IPS-NIHi11 (cell line): ENCODE measurements around the gene ANGPTL5.
"Not testable (repeated sequence)": the region's sequence is repeated elsewhere in the genome, so short reads cannot be mapped to it uniquely, and the experiment has no call there.

ENCODE experiments used
- DNase-seq: peaks from one replicate; pipeline ENCODE4 v3.0.0; 2012; ENCODE audit warnings: mixed read lengths, low spot score

ANGPTL5 gene

DNA sequence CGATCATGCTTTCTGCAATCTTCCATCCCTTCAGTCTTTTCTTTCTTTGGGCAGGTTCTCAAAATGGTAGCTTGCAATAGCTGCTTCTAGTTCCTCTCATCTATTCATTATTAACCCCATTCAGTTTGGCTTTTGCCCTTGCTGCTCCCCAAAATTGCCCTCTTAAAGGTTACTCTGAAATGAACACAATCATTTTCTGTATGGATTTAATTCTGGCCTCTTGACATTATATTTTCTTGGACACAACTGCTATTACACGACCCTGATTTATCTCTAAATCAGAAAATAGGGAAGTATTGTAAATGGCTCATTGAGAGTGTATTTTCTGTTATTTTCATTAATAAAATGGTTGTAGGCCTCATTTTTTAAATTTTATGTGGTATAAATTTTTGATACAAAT is at the start of gene ANGPTL5:
ANGPTL5 (minus strand) TSS at position 101 of the 400 bp plus-strand sequence. CDS start 8,613 bp downstream, outside the sequence.
- no peak for DNase-seq

GRCh38 chr11:101964200-101964599 is 47.9 kb upstream of the ANGPTL5 start:
- DNase-seq = not testable (repeated sequence)

- DNase-seq = no peak
Observed at GRCh38 chr11:101960231-101960630, 43.9 kb upstream of the ANGPTL5 start.

DNA sequence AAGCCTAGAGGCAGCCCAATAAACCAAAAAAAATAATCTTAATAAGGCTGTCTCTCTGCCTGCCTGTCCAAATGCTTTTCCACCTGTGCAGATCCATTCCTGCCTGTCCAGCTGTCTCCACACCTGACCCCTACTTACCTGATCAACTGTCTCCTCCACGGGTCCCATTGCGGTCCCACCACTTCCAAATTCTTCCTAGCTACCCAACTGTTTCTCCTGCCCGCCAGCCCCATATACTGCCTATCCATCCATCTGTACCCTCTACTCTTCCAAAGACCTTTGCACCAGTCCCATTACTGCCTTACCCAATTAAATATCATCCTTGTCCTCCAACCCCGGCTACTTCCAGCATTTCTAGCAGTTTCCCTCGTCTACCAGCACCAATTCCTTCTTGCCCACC is 39.4 kb upstream of the ANGPTL5 start:
- DNase-seq = no peak

DNA sequence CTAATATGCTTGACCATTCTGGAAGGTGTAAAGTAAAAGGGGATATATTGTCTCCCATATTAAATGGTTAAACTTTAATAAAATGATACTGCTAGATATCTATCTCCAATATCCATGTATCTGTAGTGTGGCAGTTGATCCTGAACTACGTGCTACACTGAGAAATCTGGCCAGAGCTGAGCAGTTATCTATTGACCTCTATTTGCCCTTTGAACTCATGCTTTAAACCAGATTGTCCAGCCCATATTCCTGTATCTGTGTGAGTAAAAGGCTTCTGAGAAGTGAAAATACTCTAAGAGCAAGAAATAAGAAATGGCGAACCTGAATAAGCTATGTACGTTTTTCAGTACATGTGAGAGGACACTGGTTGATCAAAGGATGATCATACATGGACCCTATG is 39.0 kb upstream of the ANGPTL5 start:
- no peak for DNase-seq

GRCh38 chr11:101949680-101950220 is 33.4 kb upstream of the ANGPTL5 start:
- DNase-seq = no peak

GRCh38 chr11:101945448-101945847 is 29.1 kb upstream of the ANGPTL5 start:
- no peak for DNase-seq

DNA sequence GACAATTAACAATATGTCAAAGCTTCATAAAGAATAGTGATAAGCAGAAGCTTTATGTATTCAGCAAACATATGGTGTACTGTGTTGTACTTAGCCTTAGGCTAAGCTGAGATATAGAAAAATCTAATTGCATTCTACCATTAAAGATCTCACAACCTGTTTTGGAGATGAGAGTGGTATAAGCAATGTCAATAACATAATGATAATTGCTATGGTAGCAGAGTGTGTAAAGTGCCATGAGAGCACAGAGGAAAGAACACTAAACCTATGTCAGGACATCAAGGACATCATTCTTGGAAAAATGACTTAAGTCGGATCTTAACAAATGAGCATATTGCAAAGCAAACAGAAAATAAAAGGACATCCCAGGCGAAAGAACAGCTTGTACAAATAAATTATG is 28.6 kb upstream of the ANGPTL5 start:
- DNase-seq = no peak

DNA sequence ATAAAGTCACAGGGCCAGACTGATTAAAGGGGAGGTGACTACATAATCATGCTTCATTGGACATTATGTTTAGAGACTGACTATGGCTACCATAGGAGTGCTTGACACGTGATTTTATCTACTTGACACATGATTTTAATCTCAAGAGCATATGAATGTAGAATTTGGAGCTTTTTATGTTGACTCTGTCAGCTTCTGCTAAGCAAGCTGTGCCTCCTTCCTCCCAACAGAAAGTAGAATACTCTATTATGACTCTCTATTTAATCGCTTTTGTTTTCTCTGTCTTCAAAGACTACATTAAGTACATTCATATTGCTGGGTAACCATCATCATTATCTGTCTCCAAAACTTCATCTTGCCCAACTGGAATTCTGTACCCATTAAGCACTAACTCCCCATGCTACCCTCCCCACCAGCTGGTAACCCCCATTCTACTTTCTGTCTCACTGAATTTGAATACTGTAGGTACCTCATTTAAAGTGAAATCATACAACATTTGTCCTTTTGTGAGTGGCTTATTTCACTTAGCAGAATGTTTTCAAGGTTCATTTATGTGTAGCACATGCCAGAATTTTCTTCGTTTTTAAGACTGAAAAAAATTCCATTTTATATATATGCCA is 24.7 kb upstream of the ANGPTL5 start:
- no peak for DNase-seq

DNA sequence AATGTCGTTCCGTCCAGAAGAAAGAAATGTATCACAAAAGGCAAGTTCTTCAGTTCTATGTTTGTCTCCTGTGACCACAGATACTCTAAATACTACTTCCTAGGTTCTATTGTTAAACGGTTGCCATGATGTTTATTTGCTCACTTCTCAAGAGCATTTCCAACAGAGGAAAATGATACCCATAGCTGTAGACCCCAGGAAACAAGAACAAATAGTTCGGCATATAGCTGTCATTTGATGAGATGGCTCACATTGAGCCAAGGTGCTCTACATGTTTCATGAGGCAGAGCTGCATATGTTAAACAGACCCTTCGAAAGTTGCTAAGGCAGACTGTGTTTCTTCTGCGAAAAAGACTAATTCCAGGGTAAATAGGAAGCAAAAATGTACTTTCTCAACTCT is 15.4 kb upstream of the ANGPTL5 start:
- DNase-seq = no peak

DNA sequence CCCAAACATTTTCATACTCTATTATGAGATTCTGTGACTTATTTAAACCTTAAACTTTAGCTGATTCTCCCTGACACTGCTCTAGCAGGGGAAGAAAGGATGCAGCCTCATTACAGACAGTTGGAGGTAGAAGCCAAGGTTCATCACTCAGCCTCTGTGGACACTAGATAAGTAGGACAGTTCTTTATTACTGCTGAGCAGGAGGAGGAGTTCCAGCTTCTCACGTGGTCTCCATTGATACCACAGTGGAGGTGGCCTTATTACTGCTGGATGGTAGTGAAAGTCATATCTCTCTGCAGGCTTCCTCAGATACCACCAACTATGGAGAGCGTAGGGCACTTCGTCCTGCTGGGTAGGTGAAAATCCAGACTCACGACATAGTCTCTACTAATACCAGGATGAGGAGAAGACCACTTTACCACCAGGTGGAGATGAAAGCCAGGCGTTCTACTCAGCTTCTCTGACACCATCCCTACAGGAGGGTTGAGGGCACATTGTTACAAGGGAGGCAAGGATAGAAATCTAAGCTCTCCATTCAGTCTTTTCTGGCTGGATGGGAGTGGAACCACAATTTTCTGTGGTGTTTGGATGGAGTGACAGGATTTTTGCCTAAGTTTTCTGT is 13.1 kb upstream of the ANGPTL5 start:
- no peak for DNase-seq

GRCh38 chr11:101923554-101923953 is 7.2 kb upstream of the ANGPTL5 start:
- DNase-seq = no peak

DNA sequence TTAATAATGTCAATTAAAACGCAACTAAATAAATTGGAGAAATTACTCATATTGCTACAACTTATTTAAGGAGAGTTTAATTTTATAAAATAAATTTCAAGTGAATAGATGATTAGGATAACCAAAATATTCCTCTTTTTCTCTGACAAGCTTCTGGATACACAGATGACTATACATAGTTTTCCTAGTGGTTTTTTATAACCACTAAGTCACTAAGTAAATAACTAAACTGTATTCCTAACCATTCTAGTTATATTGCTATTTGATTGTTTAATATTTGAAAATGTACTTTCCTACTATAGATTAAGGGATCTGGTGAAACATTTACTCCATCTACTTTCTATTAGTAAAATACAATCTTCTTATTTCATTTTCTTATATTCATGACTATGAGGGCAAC is 4.7 kb upstream of the ANGPTL5 start:
- no peak for DNase-seq

DNA sequence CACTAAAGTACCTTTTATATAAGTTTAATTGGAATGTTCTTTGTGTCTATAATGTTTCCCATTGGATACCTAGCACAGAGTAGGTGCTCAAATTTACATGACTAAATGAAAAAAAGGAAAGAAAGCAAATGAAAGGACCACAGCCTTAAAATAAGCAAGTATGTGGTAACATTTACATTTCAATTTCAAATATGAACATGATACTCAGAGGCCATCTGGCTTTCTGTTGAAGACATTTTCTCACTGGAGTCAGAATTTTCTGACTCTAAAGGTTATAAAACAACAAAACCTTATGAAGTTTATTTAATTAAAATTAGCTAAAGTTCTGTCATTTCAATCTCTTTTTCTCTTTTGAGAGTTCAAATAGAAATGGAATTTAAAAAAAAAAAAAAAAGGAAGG is 904 bp upstream of the ANGPTL5 start:
- DNase-seq = no peak

- DNase-seq = no peak
Observed at GRCh38 chr11:101915791-101916291, 481 bp downstream of the ANGPTL5 start.

DNA sequence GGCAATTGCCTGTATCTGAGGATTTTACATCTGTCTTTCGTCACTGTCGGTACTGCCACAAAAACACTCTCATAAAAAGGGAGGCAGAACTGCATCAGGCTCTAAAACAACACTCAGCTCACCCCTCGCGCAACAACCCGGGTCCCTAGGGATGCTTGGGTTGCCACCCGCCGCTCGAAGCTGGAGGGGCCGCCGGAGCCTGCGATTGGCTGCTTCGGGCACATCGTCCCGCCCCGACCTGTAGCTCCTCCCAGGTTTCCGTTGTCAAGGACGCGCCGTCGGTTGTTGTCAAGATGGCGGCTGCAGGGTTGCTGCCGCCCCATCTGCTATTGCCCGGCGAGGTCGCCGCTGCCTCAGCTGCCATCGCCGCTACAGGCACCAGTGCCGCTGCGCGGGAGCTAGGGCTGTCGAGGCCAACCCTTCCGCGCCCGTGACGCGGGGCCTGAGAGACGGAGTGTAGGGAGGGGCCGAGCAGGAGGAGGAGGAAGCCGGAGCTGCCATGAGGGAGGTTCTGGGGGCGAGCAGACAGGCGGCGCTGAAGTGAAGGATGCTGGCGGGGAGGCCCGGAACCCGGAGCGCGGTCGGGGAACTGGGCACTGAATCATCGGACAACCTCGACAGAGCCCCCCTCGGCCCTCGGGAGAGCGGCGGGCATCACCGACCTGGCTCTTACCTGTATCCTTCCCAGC is 1.4 kb downstream of the ANGPTL5 start, which contains the start of gene CEP126:
CEP126 (plus strand) TSS at position 273 of the 689 bp plus-strand sequence; CDS start at position 548, 275 bp downstream.
- DNase-seq = peak; percentile 94

DNA sequence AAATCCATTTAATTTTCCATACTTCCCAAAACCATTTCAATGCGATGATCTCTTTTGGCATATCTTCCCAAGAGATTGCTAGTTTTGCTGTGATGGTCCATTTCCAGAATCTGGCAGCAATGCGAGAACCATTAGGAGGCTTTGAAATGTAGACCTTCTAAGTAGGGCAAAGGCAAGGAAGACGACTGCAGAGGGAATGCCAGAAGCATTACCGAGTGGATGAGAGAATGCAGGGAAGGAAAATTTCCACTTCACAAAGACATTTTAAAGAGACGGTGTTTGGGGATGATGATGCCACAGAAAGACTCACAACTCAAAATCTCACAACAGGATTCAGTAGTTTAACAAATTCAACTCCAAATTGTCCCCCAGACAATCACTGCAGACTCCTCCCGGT is 2.0 kb downstream of the ANGPTL5 start:
- DNase-seq = no peak

DNA sequence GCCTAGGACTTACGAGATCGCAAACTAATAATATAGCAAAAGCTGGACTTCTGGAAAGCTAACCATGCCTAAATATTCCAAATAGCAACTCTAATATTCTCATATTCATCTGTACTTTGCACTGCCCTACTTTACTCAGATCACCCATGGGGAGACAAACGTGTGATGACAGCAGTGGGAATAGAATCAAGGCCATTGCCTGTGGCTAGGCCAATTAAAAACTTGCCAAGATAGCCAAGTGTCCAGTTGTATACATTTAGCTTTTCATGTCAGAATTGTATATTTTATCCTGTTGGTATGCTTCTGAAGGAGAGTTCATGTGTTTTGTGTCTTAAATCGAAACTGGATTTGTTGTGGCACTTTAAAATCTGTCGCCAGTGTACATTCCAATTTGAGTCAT is 2.7 kb downstream of the ANGPTL5 start:
- DNase-seq = no peak

- DNase-seq = no peak
Observed at GRCh38 chr11:101912823-101913284, 3.5 kb downstream of the ANGPTL5 start.

DNA sequence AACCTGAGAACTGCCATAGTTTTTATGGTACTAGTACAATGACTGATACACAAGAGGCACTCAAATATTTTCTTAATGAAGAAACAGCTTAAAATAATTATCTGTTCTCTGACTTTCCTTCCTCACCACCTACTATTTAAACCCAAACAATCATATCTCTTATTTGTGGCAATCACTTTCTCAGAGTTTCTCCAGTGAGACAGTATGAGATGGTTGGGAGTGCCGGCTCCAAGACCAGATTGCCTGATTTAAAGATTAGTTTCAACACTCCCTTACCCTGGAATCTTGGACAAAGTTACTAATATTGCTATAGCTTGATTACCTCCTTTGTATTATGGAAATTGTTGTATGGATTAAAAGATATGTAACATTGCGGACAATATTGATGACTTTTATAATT is 7.2 kb downstream of the ANGPTL5 start:
- DNase-seq = no peak

DNA sequence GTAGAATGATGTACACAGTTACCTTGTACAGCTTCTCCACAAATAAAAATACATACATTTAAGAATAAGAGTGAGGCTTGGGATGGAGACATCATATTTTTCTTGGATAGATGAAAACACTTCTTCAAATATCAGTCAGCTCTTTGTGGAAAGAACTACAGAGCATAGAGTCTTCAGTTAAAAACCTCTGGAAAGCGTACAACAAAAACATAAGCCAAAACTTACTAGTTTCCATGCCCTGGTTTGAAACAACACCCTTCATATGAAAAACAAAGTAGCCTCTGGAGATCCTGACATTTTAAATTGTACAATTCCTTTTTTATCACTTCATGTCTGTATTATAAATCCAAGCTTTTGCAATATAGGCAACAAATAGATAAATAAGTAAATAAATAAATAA is 8.5 kb downstream of the ANGPTL5 start:
- no peak for DNase-seq

- DNase-seq = no peak
Observed at GRCh38 chr11:101894505-101894904, 21.8 kb downstream of the ANGPTL5 start.

- DNase-seq = no peak
Observed at GRCh38 chr11:101889767-101890166, 26.6 kb downstream of the ANGPTL5 start.
